DMS53 (cell line): ENCODE results near the gene AGPAT3.

Experiments
- DNase-seq: peaks from one replicate; lab custom pipeline; 2025; lab: John Stamatoyannopoulos, UW

AGPAT3 gene

GRCh38 chr21:43922949-43923348 lies 57.9 kb downstream of the AGPAT3 start:
- DNase-seq = no peak

- no peak for DNase-seq
Observed at GRCh38 chr21:43923391-43923790, 58.4 kb downstream of the AGPAT3 start.

- no peak for DNase-seq
Observed at GRCh38 chr21:43924421-43925095, 59.5 kb downstream of the AGPAT3 start.

GRCh38 chr21:43925096-43925481 lies 60.1 kb downstream of the AGPAT3 start:
- no peak for DNase-seq

GRCh38 chr21:43925609-43926008 lies 60.6 kb downstream of the AGPAT3 start:
- DNase-seq = no peak

- DNase-seq = no peak
Observed at GRCh38 chr21:43926196-43926595, 61.2 kb downstream of the AGPAT3 start.

GRCh38 chr21:43927591-43928221 lies 62.7 kb downstream of the AGPAT3 start:
- DNase-seq = no peak

GRCh38 chr21:43928222-43929125 lies 63.5 kb downstream of the AGPAT3 start:
- DNase-seq = no peak

- DNase-seq = no peak
Observed at GRCh38 chr21:43929217-43929971, 64.4 kb downstream of the AGPAT3 start.

- DNase-seq = no peak
Observed at GRCh38 chr21:43930074-43930847, 65.2 kb downstream of the AGPAT3 start.

- no peak for DNase-seq
Observed at GRCh38 chr21:43930848-43931375, 65.9 kb downstream of the AGPAT3 start.

- DNase-seq = no peak
Observed at GRCh38 chr21:43931489-43931888, 66.5 kb downstream of the AGPAT3 start.

- no peak for DNase-seq
Observed at GRCh38 chr21:43932005-43932404, 67.0 kb downstream of the AGPAT3 start.

GRCh38 chr21:43933199-43933598 lies 68.2 kb downstream of the AGPAT3 start:
- DNase-seq = no peak

GRCh38 chr21:43933680-43934079 lies 68.7 kb downstream of the AGPAT3 start:
- no peak for DNase-seq

GRCh38 chr21:43934116-43934515 lies 69.1 kb downstream of the AGPAT3 start:
- no peak for DNase-seq

- DNase-seq = no peak
Observed at GRCh38 chr21:43934716-43935705, 70.0 kb downstream of the AGPAT3 start.

GRCh38 chr21:43935711-43936110 lies 70.7 kb downstream of the AGPAT3 start:
- DNase-seq = no peak

GRCh38 chr21:43936247-43936967 lies 71.4 kb downstream of the AGPAT3 start:
- DNase-seq = no peak
